NCI-H524 treated with DMSO at 0.1 percent for 48 hours (cell line): ENCODE data around the gene HINT2.

Source experiments
- DNase-seq: peaks from one replicate; lab custom pipeline; 2025; lab: John Stamatoyannopoulos, UW

Gene HINT2

DNA sequence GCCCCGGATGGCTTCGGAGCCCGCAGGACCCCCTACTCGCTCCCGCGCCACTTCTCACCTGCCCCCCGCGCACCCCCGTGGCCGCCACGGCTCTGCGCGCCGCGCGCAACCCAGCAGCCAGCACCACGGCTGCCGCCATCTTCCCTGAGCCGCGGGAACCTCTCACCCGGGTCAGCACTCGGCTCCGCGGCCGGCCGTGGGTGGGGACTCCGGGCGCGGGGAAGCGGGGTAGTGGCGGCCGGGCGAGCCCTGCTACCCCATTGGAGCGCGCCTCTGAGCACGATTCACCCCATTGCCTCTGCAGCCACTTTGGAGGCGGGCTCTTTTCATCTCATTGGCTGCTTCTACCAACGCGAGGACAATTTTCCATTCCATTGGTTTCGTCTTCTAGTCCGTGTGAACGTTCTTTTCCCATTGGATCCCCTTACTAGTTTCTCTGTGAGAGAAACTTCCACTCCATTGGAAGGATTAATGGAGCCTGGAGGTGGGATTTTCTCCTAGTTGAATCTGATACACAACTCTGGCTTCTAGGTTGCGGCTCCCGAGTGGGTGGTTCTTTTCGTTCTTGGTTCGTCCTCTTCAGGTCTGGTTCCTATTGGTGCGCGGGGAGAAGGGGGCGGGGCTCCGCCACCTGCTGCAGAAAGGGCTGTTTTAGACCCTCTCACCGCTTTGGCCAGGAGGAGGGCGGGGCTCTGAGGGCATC, at the start of gene HINT2:
Gene HINT2, minus strand, starts transcription at position 202 of the 703 bp plus-strand sequence. Its CDS starts 63 bp downstream, at position 139.
- peak; percentile 98 for DNase-seq

DNA sequence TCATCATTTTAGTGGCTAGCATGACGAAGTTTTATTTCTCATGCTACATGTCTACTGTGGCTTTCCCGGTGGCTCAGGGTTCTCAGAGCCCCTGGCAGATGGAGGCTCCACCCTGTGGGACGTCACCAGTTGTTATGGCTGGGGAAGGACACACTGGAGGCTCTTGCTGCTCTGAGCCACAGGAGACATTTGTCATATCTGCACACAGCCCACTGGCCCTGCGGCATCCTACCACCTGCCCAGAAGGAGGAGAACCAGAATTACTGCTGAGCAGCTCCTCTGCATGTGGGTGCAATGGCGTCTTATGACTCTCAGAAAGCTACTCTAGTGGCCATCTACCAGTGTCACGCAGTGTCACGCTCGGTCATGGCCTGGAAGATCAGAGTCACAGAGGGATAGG, 48.7 kb upstream of the HINT2 start:
- no peak for DNase-seq

GRCh38 chr9:35862328-35862727, 47.5 kb upstream of the HINT2 start:
- DNase-seq: no peak

DNA sequence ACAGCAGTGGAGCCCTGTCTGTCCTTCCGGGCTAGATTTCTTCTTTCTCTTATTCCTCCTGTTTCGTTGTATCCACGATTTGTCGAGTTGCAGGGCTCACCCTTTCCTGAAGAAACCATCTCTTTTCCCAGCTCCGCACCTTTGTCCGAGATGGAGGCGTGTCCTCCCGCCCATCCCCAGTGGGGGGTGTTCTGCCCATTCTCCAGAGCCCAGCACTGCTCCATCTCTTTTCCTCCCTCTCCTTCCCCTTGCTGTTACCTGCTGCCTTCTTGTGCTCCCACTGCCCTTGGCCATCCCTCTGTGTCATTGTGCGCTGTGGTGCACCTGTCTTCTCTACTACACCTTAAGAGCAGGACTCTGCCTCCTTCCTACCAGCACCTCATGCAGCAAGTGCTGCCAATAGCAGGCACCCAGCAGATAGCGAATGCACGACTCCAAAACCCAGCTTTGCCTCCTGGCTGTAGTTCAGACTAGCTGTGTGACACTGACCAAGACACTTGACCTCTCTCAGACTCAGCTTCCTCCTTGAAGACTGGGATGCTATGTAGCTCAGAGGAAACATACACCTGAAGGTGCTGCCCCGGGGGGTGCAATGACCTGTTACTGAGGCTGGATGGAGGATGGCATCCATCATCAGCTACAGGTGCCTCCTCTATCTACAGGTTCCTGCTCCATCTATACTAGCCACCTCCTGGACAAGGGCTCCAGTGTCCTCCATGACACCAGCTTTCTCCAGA, 46.5 kb upstream of the HINT2 start:
- no peak for DNase-seq

DNA sequence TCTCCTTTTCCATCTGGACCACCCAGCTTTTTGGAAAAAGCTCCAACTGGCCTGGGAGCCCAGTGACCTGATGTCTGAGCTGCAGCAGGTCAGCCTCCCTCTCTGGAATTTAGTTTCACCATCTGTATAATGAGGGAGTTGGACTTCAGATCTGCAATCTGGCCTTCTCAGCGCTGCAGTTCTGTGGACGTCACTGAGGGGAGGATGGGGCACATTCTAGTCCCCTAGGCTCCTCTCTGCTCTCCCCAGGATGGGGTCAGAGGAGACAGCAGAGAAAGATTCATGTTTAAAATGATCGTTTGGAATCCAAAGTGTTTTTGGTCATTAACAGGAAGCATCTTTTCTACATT, 45.1 kb upstream of the HINT2 start:
- DNase-seq: no peak

- peak; percentile 16 for DNase-seq
Observed at GRCh38 chr9:35859310-35859989, 44.6 kb upstream of the HINT2 start.

- no peak for DNase-seq
Observed at GRCh38 chr9:35858458-35858857, 43.6 kb upstream of the HINT2 start.

DNA sequence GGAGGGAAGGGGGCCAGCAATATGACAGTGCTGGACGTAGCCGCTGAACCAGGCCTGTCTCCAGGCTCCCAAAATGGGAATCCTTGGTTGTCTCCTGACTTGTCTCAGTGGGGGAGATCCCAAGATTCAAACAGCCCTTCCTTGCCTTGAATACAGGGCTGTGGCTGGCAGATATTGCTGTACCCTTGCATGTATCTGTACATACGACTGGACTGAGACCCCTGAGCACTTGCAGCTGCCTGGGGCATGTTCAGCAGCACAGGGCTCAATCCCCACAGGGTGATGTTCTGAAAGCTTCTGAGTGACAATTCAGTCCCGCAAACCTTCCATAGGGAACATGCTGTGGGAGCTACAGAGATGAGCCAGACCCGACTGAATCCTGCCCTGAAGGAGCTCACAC, 42.0 kb upstream of the HINT2 start:
- no peak for DNase-seq

- DNase-seq: no peak
Observed at GRCh38 chr9:35856206-35856605, 41.4 kb upstream of the HINT2 start.

- no peak for DNase-seq
Observed at GRCh38 chr9:35854091-35854762, 39.4 kb upstream of the HINT2 start.

DNA sequence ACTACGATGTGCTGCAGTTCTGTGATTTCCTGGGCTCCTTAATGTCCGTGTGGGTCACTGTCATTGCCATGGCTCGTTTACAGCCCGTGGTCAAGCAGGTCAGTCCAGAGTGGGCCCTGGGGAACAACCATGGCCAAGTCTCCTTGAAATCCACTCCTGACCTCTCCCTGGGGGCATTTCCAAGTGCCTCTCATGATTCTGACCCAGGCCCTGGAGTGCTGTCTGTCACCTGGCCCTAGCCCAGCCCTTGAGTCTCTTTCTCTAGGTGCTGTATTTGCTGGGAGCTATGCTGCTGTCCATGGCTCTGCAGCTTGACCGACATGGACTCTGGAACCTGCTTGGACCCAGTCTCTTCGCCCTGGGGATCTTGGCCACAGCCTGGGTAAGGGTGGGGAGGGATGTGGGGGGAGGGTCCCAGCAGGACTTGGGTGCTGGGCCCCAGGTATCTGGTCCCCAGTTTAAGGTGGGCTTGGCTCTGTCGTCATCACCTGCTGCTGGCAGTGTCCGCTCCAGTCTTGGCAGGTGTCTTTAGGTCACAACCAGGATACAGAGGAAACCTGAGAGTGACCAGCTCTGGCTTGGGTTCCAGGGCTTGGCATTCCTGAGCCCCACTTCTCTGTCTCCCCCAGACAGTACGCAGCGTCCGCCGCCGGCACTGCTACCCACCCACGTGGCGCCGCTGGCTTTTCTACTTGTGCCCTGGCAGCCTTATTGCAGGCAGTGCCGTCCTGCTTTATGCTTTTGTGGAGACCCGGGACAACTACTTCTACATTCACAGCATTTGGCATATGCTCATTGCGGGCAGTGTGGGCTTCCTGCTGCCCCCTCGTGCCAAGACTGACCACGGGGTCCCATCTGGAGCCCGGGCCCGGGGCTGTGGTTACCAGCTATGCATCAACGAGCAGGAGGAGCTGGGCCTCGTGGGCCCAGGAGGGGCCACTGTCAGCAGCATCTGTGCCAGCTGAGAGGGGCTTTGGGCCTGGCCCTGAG, 38.3 kb upstream of the HINT2 start:
- no peak for DNase-seq

- DNase-seq: no peak
Observed at GRCh38 chr9:35852267-35852815, 37.5 kb upstream of the HINT2 start.

GRCh38 chr9:35847792-35848572, 33.1 kb upstream of the HINT2 start:
- peak; percentile 55 for DNase-seq

DNA sequence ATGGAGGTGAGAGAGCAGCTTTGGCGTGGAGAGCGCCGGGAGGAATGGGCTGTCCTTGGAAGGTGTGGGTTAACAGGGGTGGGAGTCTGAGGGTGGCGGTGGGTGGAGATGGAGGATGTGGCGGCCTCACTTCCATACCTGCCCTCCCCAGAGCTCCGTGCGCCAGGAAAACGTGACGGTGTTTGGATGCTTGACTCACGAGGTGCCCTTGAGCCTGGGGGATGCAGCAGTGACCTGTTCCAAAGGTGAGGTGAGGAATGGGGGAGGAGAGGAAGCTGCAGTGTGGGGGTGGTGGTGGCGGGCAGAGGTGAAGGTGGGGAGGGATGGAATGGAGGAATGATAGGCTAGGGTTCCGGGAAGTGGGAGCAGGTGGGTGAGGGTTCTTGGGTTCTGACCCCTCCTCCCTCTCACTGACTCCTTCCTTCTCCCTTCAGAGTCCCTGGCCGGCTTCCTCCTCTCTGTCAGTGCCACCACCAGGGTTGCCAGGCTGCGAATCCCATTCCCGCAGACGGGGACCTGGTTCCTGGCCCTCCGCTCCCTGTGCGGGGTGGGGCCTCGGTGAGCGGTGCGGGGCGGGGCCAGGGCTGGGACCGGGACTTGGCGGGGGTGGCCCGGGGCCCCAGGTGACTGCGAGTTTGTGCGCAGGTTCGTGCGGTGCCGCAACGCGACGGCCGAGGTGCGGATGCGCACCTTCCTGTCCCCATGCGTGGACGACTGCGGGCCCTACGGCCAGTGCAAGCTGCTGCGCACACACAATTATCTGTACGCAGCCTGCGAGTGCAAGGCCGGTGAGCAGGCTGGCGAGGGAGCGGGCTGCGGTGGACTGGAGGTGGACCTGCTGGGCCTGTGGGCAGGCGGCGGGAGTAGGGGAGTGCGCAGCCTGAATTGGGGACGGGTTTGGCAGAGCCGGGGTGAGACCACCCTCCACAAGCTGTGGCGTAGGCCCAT, 31.3 kb upstream of the HINT2 start:
- DNase-seq: no peak

- no peak for DNase-seq
Observed at GRCh38 chr9:35844628-35845270, 29.9 kb upstream of the HINT2 start.

- no peak for DNase-seq
Observed at GRCh38 chr9:35842795-35843194, 28.0 kb upstream of the HINT2 start.

- no peak for DNase-seq
Observed at GRCh38 chr9:35842020-35842745, 27.3 kb upstream of the HINT2 start.

DNA sequence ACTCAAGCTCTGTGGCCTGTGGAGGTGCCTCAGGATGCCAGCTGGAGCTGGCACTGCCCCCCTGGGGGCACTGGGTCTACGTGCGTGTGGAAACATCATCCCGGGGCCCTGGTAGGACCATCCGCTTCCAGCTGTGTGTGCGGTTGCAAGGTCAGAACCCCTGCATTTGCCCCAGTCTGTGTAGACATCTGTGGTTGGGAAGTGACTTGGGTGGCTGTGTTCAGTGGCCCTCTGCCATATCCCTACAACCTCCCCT, 26.7 kb upstream of the HINT2 start:
- DNase-seq: no peak
